HEK293 (cell line): Measurements from ENCODE around the gene SUV39H2.

Source experiments
- SP7 ChIP-seq: fragments of 450-650 bp; formaldehyde crosslinking; IDR thresholded peaks from 2 replicates; pipeline ENCODE4 v1.5.1; 2016; ENCODE audit warnings: missing biosample characterization, missing genetic modification characterization
- ZNF391 ChIP-seq: fragments of 450-650 bp; formaldehyde crosslinking; IDR thresholded peaks from 2 replicates; pipeline ENCODE4 v1.5.1; 2016; ENCODE audit warnings: low read depth, missing biosample characterization, missing genetic modification characterization, borderline replicate concordance
- TF ChIP-seq, protein P1 (sequence below): fragments of 450-650 bp; formaldehyde crosslinking; IDR thresholded peaks from 2 replicates; pipeline ENCODE4 v1.5.1; 2016; ENCODE audit warnings: missing biosample characterization, missing genetic modification characterization

GRCh38 chr10:14837003-14837756 lies 41.5 kb upstream of the SUV39H2 start:
- TF ChIP-seq, protein P1, sequence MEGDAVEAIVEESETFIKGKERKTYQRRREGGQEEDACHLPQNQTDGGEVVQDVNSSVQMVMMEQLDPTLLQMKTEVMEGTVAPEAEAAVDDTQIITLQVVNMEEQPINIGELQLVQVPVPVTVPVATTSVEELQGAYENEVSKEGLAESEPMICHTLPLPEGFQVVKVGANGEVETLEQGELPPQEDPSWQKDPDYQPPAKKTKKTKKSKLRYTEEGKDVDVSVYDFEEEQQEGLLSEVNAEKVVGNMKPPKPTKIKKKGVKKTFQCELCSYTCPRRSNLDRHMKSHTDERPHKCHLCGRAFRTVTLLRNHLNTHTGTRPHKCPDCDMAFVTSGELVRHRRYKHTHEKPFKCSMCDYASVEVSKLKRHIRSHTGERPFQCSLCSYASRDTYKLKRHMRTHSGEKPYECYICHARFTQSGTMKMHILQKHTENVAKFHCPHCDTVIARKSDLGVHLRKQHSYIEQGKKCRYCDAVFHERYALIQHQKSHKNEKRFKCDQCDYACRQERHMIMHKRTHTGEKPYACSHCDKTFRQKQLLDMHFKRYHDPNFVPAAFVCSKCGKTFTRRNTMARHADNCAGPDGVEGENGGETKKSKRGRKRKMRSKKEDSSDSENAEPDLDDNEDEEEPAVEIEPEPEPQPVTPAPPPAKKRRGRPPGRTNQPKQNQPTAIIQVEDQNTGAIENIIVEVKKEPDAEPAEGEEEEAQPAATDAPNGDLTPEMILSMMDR (tag by site-specific recombination) = no peak
- 0 out of 2 replicates have a peak, but pooled peaks have one; percentile 7 for TF ChIP-seq SP7 (tag by site-specific recombination)
- no peak for TF ChIP-seq ZNF391 (tag by site-specific recombination)
